H1 (cell line): Measurements from ENCODE around the gene HSD17B3. TPM values are rescaled to one million over a fixed set of nuclear protein-coding genes. Genes with fewer than 3 reads are reported as not detected.

Experiments
- CTCF ChIA-PET: fragments of 300-600 bp; sonication (Branson Sonifier 250); formaldehyde crosslinking; loops from one replicate; lab custom pipeline; 2021; ENCODE audit not compliant: partially characterized antibody; lab: Charles Lee
- POLR2A ChIA-PET: fragments of 300-600 bp; sonication (Branson Sonifier 250); formaldehyde crosslinking; loops from one replicate; lab custom pipeline; 2021; ENCODE audit warnings: inconsistent platforms; ENCODE audit not compliant: partially characterized antibody; lab: Charles Lee
- DNase-seq, 2 experiments: peaks; one replicate each; pipeline versions ENCODE4 v3.0.0 to v3.0.0-alpha.2; 2010 to 2022; ENCODE audit warnings: low spot score in 2 of 2, low read depth in 1 of 2, mixed read lengths in 1 of 2
- FAIRE-seq: peaks from 2 replicates; lab custom pipeline; 2011; peaks lifted over from hg19 to GRCh38; lab: Jason Lieb, UNC
- H2AFZ ChIP-seq: 2 replicates; pipeline ENCODE4 v1.8.1; 2012; ENCODE audit warnings: low read length, inconsistent platforms
- H2AK5ac ChIP-seq: 2 replicates; pipeline ENCODE4 v1.6.1; 2013; ENCODE audit warnings: low read depth, low read length
- H2BK120ac ChIP-seq: replicated peaks from 2 replicates; pipeline ENCODE3; 2013; ENCODE audit warnings: low read depth, low read length, inconsistent platforms
- H2BK12ac ChIP-seq: 2 replicates; pipeline ENCODE4 v1.6.1; 2013; ENCODE audit warnings: low read depth, low read length
- H2BK15ac ChIP-seq: 2 replicates; pipeline ENCODE4 v1.6.1; 2013; ENCODE audit warnings: low read length
- H2BK20ac ChIP-seq: 2 replicates; pipeline ENCODE4 v1.6.1; 2013; ENCODE audit warnings: low read length
- H2BK5ac ChIP-seq: 2 replicates; pipeline ENCODE4 v1.6.1; 2013; ENCODE audit warnings: low read depth, low read length
- H3K14ac ChIP-seq: 2 replicates; pipeline ENCODE4 v1.6.1; 2013; ENCODE audit warnings: inconsistent platforms; ENCODE audit not compliant: insufficient read length
- H3K18ac ChIP-seq: 2 replicates; pipeline ENCODE4 v1.6.1; 2013; ENCODE audit warnings: low read length; ENCODE audit errors: extremely low read depth
- H3K23ac ChIP-seq: 2 replicates; pipeline ENCODE4 v1.6.1; 2013; ENCODE audit warnings: inconsistent platforms; ENCODE audit not compliant: insufficient read length
- H3K23me2 ChIP-seq: 2 replicates; pipeline ENCODE4 v1.6.1; 2013; ENCODE audit warnings: low read depth, low read length
- H3K27ac ChIP-seq: 2 replicates; pipeline ENCODE4 v1.6.1; 2011; ENCODE audit warnings: low read depth, low read length, inconsistent platforms
- H3K27me3 ChIP-seq, 4 experiments: replicated peaks in 1 of 4; 1 replicate in 1 of 4; 2 replicates in 3 of 4; pipeline versions ENCODE4 v1.6.1 to v1.8.1; 2011 to 2013; ENCODE audit warnings: low read length in 3 of 4, mild to moderate bottlenecking in 3 of 4, inconsistent platforms in 2 of 4, mixed read lengths in 2 of 4, moderate library complexity in 1 of 4; ENCODE audit not compliant: control insufficient read depth in 3 of 4, insufficient read depth in 3 of 4; ENCODE audit errors: extremely low read depth in 1 of 4
- H3K36me3 ChIP-seq, 4 experiments: 2 replicates each; pipeline versions ENCODE4 v1.6.1 to v1.8.1; 2011 to 2013; ENCODE audit warnings: mild to moderate bottlenecking in 4 of 4, low read length in 3 of 4, moderate library complexity in 2 of 4, control low read depth in 1 of 4, inconsistent platforms in 1 of 4; ENCODE audit not compliant: insufficient read depth in 4 of 4, control insufficient read depth in 2 of 4
- H3K4ac ChIP-seq: replicated peaks from 2 replicates; pipeline ENCODE3; 2013; ENCODE audit warnings: low read length, low read depth, mixed read lengths, inconsistent platforms; ENCODE audit not compliant: insufficient read length
- H3K4me1 ChIP-seq, 4 experiments: replicated peaks in 1 of 4; 1 replicate in 1 of 4; 2 replicates in 3 of 4; pipeline versions ENCODE4 v1.6.1 to v1.8.1; 2011 to 2013; ENCODE audit warnings: low read length in 3 of 4, inconsistent platforms in 2 of 4, mixed read lengths in 1 of 4; ENCODE audit not compliant: insufficient read depth in 4 of 4, control insufficient read depth in 3 of 4
- H3K4me2 ChIP-seq, 2 experiments: 2 replicates each; pipeline versions ENCODE4 v1.6.1 to v1.8.1; 2011 to 2013; ENCODE audit warnings: low read depth in 2 of 2, low read length in 2 of 2, control low read depth in 1 of 2, inconsistent platforms in 1 of 2, mild to moderate bottlenecking in 1 of 2; ENCODE audit not compliant: insufficient read depth in 1 of 2
- H3K4me3 ChIP-seq, 4 experiments: fragments of 200-600, 300-600 bp in 1 of 4; sonication (generic), shearing (Covaris generic), sonication (Bioruptor Twin) in 1 of 4; 2 replicates each; pipeline versions ENCODE4 v1.5.1 to v1.8.1; 2011 to 2016; ENCODE audit warnings: low read length in 4 of 4, low read depth in 3 of 4, control low read depth in 2 of 4, inconsistent platforms in 2 of 4, mild to moderate bottlenecking in 2 of 4, mixed read lengths in 1 of 4, moderate library complexity in 1 of 4; ENCODE audit not compliant: insufficient read depth in 2 of 4; ENCODE audit errors: extremely low read depth in 1 of 4
- H3K56ac ChIP-seq: replicated peaks from 2 replicates; pipeline ENCODE3; 2013; ENCODE audit warnings: low read depth, mild to moderate bottlenecking, mixed read lengths, low read length, inconsistent platforms; ENCODE audit not compliant: insufficient read length
- H3K79me1 ChIP-seq: 2 replicates; pipeline ENCODE4 v1.6.1; 2013; ENCODE audit warnings: low read depth, low read length, control low read depth
- H3K79me2 ChIP-seq, 2 experiments: 2 replicates each; pipeline versions ENCODE4 v1.6.1 to v1.8.1; 2012 to 2013; ENCODE audit warnings: low read length in 2 of 2, mild to moderate bottlenecking in 2 of 2, inconsistent platforms in 1 of 2; ENCODE audit not compliant: insufficient read depth in 2 of 2, control insufficient read depth in 1 of 2
- H3K9ac ChIP-seq, 4 experiments: replicated peaks in 1 of 4; 1 replicate in 1 of 4; 2 replicates in 3 of 4; pipeline versions ENCODE4 v1.6.1 to v1.8.1; 2011 to 2013; ENCODE audit warnings: low read depth in 3 of 4, low read length in 3 of 4, control low read depth in 2 of 4, mild to moderate bottlenecking in 2 of 4, moderate library complexity in 2 of 4, inconsistent platforms in 1 of 4; ENCODE audit errors: extremely low read depth in 1 of 4
- H3K9me3 ChIP-seq, 2 experiments: 2 replicates each; pipeline versions ENCODE4 v1.6.1 to v1.8.1; 2012 to 2013; ENCODE audit warnings: mild to moderate bottlenecking in 2 of 2, moderate library complexity in 2 of 2, control low read depth in 1 of 2, inconsistent platforms in 1 of 2, low read depth in 1 of 2, low read length in 1 of 2, mixed read lengths in 1 of 2; ENCODE audit not compliant: insufficient read depth in 2 of 2
- H4K20me1 ChIP-seq, 2 experiments: replicated peaks in 1 of 2; 2 replicates each; pipeline versions ENCODE3 to v1.8.1; 2011 to 2013; ENCODE audit warnings: inconsistent platforms in 2 of 2, low read length in 2 of 2, mild to moderate bottlenecking in 1 of 2; ENCODE audit not compliant: insufficient read depth in 2 of 2, control insufficient read depth in 1 of 2
- H4K5ac ChIP-seq: 2 replicates; pipeline ENCODE4 v1.6.1; 2013; ENCODE audit warnings: low read length, low read depth, mixed read lengths, inconsistent platforms; ENCODE audit not compliant: insufficient read length
- H4K8ac ChIP-seq: 2 replicates; pipeline ENCODE4 v1.8.0; 2013; ENCODE audit warnings: mild to moderate bottlenecking, moderate library complexity, low read length, inconsistent platforms; ENCODE audit not compliant: insufficient read depth; ENCODE audit errors: extremely low read depth
- H4K91ac ChIP-seq: replicated peaks from 2 replicates; pipeline ENCODE3; 2013; ENCODE audit warnings: low read length, mixed read lengths, inconsistent platforms; ENCODE audit not compliant: insufficient read length
- ATF2 ChIP-seq: IDR thresholded peaks from 2 replicates; pipeline ENCODE4 v1.6.1; 2012; ENCODE audit warnings: low read length, inconsistent platforms
- CBX5 ChIP-seq: fragments of 300-800, 300-1000 bp; sonication (generic); IDR thresholded peaks from 2 replicates; pipeline ENCODE4 v1.7.1; 2016; ENCODE audit warnings: antibody characterized with exemption, low read length, low read depth
- CBX8 ChIP-seq: fragments of 300-800, 300-1000 bp; sonication (generic); IDR thresholded peaks from 2 replicates; pipeline ENCODE4 v1.7.1; 2016; ENCODE audit warnings: low read depth, low read length, borderline replicate concordance
- CHD2 ChIP-seq: IDR thresholded peaks from 2 replicates; pipeline ENCODE4 v1.6.1; 2012; ENCODE audit warnings: low read length, improper control_type of control experiment
- KDM4A ChIP-seq: IDR thresholded peaks from one replicate; pipeline ENCODE4 v1.7.1; 2012; ENCODE audit warnings: low read depth, mild to moderate bottlenecking, moderate library complexity, low read length, inconsistent platforms; ENCODE audit not compliant: severe bottlenecking
- POLR2AphosphoS5 ChIP-seq: IDR thresholded peaks from 2 replicates; pipeline ENCODE4 v1.6.1; 2011; ENCODE audit warnings: low read depth, low read length
- RBBP5 ChIP-seq: IDR thresholded peaks from 2 replicates; pipeline ENCODE4 v1.7.1; 2012; ENCODE audit warnings: low read depth, mild to moderate bottlenecking, inconsistent platforms, low read length, moderate library complexity, borderline replicate concordance
- RFX5 ChIP-seq: IDR thresholded peaks from 2 replicates; pipeline ENCODE4 v1.6.1; 2011; ENCODE audit warnings: low read depth, low read length, improper control_type of control experiment, borderline replicate concordance
- SAP30 ChIP-seq: fragments of 300-600 bp; sonication (generic); IDR thresholded peaks from 2 replicates; pipeline ENCODE4 v1.7.1; 2012; ENCODE audit warnings: low read length, moderate library complexity, mild to moderate bottlenecking, inconsistent platforms; ENCODE audit not compliant: insufficient read depth, insufficient replicate concordance
- SIN3A ChIP-seq, 2 experiments: IDR thresholded peaks in 1 of 2; conservative IDR thresholded peaks in 1 of 2; 2 replicates each; pipeline ENCODE4 v1.6.1; 2011 to 2012; ENCODE audit warnings: low read length in 2 of 2, improper control_type of control experiment in 1 of 2, low read depth in 1 of 2, mild to moderate bottlenecking in 1 of 2
- SIRT6 ChIP-seq: IDR thresholded peaks from one replicate; pipeline ENCODE4 v1.7.1; 2012; ENCODE audit warnings: low read length, inconsistent platforms
- SP2 ChIP-seq: IDR thresholded peaks from 2 replicates; pipeline ENCODE4 v1.6.1; 2012; ENCODE audit warnings: mild to moderate bottlenecking, low read length, inconsistent platforms
- SRF ChIP-seq: IDR thresholded peaks from 2 replicates; pipeline ENCODE4 v1.6.1; 2011; ENCODE audit warnings: mild to moderate bottlenecking, low read depth, low read length, moderate library complexity
- WGBS, 2 experiments: shearing (Covaris generic) in 1 of 2; methylation state at CpG; one replicate each; pipeline versions ENCODE4 v1.1.6 to v1.1.7; 2013 to 2015; ENCODE audit warnings: low lambda C conversion rate in 2 of 2, mixed read lengths in 2 of 2, inconsistent platforms in 1 of 2, low coverage in 1 of 2, missing lambda C conversion rate in 1 of 2; ENCODE audit not compliant: insufficient replicate concordance in 2 of 2, insufficient coverage in 1 of 2, insufficient read length in 1 of 2; ENCODE audit errors: extremely low coverage in 1 of 2, missing lambda C conversion rate in 1 of 2; 5-methylcytosine and 5-hydroxymethylcytosine counted together
- polyA plus RNA-seq, 7 experiments: library from polyadenylated mRNA; depleted of rRNA in 3 of 7; stranded (reverse) in 5 of 7; unstranded in 2 of 7; fragments of >200 nt in 5 of 7; fragments of 200-250 nt in 2 of 7; gene quantifications; 1 replicate in 5 of 7; 2 replicates in 1 of 7; 4 replicates in 1 of 7; pipeline versions ENCODE4 v1.2.1 to v1.2.3, GENCODE V29; 2011 to 2013; ENCODE audit warnings: missing spikeins in 2 of 7, mixed read lengths in 2 of 7
- total RNA-seq: library from RNA; stranded (reverse); fragmentation: NEBNext Ultra II Directional; extraction: Animal tissue kit (Norgen Biotek cat#: 25700); gene quantifications from 2 replicates; pipeline ENCODE4 v1.2.1, GENCODE V29; 2021

Gene HSD17B3
- total and polyA plus RNA-seq, 2 of the 8 experiments (the other 6 are each of a cell fraction or from before 2014, with no cell fraction given), result not detected

DNA sequence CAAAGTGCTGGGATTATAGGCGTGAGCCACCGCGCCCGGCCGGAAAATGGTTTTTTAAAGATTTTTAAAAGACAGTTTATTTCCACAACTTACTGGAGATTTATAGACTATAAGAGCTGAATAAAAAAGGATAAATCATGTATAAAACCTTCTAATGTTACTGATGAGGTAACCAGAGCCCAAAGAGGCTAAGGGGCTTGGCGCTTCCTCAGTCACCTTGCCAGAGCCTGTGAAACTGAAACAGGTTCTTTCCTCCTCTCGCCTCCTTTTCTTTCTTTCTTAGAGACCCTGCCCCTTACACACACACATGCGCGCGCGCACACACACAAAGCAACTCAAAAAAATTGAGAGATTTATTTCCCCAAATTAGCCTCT is 69.8 kb downstream of the HSD17B3 start:
- H3K9me3 ChIP-seq, result no peaks in the 10 kb centered on the region; a peak in 2 of 4 replicates
- no peaks in the 10 kb centered on the region for H3K36me3 ChIP-seq
- ChIA-PET POLR2A (interaction anchor here (1.2 kb wide), 1 partner anchor 85 kb away, joined by 4 read pairs; no protein-coding TSS in a partner anchor), CTCF (interaction anchor here (0.7 to 7.1 kb wide), 27 partner anchors 10 to 809 kb away, joined by 3 to 91 read pairs (median 4); no protein-coding TSS in a partner anchor)
- H4K5ac ChIP-seq, result no peak overlapping the region
- no peak overlapping the region for H4K8ac ChIP-seq
- no peak for DNase-seq
- H3K14ac ChIP-seq, result no peak overlapping the region
- no peaks in the 10 kb centered on the region for H4K20me1 ChIP-seq
- no peaks in the 10 kb centered on the region for H3K79me2 ChIP-seq
- no peak for FAIRE-seq
- WGBS, 2 experiments, result 61% methylated on average over 11 of the region's 11 CpGs; no CpG with 5 or more reads in 1 of the 2 experiments
- H2BK120ac ChIP-seq, result no peak overlapping the region
- H2BK15ac ChIP-seq, result no peak overlapping the region
- H3K79me1 ChIP-seq, result no peaks in the 10 kb centered on the region
- no peak overlapping the region for H3K9ac ChIP-seq
- no peaks in the 10 kb centered on the region for H3K23me2 ChIP-seq
- no peak overlapping the region for H3K4me2 ChIP-seq
- no peaks in the 10 kb centered on the region for H3K27me3 ChIP-seq
- H3K4me3 ChIP-seq, result no peak overlapping the region
- no peak overlapping the region for H3K56ac ChIP-seq
- H2AK5ac ChIP-seq, result no peak overlapping the region
- H4K91ac ChIP-seq, result no peak overlapping the region
- H3K27ac ChIP-seq, result no peak overlapping the region
- H2BK12ac ChIP-seq, result no peak overlapping the region
- H2BK20ac ChIP-seq, result no peak overlapping the region
- H3K18ac ChIP-seq, result no peak overlapping the region
- no peak overlapping the region for H3K23ac ChIP-seq
- H2AFZ ChIP-seq, result no peak overlapping the region
- no peaks in the 10 kb centered on the region for H3K4me1 ChIP-seq
- no peak overlapping the region for H2BK5ac ChIP-seq
- H3K4ac ChIP-seq, result no peak overlapping the region
- TF ChIP-seq KDM4A, result no peak
- TF ChIP-seq SIRT6, result no peak
- TF ChIP-seq SRF, result no peak
- no peak for TF ChIP-seq CBX8
- no peak for TF ChIP-seq ATF2
- TF ChIP-seq RBBP5, result no peak
- TF ChIP-seq CBX5, result no peak
- no peak for TF ChIP-seq RFX5
- TF ChIP-seq CHD2, result no peak
- no peak for TF ChIP-seq POLR2AphosphoS5
- no peak for TF ChIP-seq SIN3A (conservative IDR thresholded peaks at IDR 0.05 in 1 of 2, IDR thresholded peaks at IDR 0.05 in 1 of 2; ENCODE audit: low read depth in 1 of 2, low read length in 2 of 2)
- no peak for TF ChIP-seq SAP30
- no peak for TF ChIP-seq SP2
